ENCODE data around the gene RAB27B. TPM values are rescaled to one million over a fixed set of nuclear protein-coding genes. Genes with fewer than 3 reads are reported as not detected.

RAB27B gene
- total and polyA plus RNA-seq, 10 of the 15 experiments (the other 5 are each of a cell fraction or from before 2014, with no cell fraction given): under 0.01 to 0.03 TPM; not detected in 8

DNA sequence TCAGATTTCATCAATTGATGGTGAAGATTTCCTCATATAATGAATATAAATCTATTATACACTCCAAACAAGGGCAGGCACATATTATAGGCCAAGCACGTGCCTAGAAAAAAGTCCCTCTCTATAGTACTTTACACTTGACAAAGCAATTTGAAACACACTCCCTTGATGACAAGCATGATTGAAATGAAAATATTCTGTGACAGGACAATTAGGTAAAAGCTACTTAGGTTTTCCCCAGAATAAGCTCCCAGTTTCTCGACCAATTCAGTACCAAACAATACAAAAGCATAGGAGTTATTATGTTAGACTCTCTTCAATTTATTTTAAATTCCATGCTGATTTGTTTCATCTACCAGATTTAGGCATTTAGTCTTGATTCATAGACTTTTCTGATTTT lies 83.3 kb downstream of the RAB27B start (continued):
- TF ChIP-seq, protein P1, sequence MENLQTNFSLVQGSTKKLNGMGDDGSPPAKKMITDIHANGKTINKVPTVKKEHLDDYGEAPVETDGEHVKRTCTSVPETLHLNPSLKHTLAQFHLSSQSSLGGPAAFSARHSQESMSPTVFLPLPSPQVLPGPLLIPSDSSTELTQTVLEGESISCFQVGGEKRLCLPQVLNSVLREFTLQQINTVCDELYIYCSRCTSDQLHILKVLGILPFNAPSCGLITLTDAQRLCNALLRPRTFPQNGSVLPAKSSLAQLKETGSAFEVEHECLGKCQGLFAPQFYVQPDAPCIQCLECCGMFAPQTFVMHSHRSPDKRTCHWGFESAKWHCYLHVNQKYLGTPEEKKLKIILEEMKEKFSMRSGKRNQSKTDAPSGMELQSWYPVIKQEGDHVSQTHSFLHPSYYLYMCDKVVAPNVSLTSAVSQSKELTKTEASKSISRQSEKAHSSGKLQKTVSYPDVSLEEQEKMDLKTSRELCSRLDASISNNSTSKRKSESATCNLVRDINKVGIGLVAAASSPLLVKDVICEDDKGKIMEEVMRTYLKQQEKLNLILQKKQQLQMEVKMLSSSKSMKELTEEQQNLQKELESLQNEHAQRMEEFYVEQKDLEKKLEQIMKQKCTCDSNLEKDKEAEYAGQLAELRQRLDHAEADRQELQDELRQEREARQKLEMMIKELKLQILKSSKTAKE (IDR thresholded peaks at IDR 0.05; ENCODE audit: low read depth, poor library complexity, severe bottlenecking): no peak
- TF ChIP-seq, protein P2, sequence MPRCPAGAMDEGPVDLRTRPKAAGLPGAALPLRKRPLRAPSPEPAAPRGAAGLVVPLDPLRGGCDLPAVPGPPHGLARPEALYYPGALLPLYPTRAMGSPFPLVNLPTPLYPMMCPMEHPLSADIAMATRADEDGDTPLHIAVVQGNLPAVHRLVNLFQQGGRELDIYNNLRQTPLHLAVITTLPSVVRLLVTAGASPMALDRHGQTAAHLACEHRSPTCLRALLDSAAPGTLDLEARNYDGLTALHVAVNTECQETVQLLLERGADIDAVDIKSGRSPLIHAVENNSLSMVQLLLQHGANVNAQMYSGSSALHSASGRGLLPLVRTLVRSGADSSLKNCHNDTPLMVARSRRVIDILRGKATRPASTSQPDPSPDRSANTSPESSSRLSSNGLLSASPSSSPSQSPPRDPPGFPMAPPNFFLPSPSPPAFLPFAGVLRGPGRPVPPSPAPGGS (IDR thresholded peaks at IDR 0.05; ENCODE audit: borderline replicate concordance, insufficient read depth, low read depth, low read length, poor library complexity, severe bottlenecking): no peak
- no peak for TF ChIP-seq BCL11A (IDR thresholded peaks at IDR 0.05; ENCODE audit: low read depth, low read length)
- TF ChIP-seq CHD1 (IDR thresholded peaks at IDR 0.05; ENCODE audit: low read depth, low read length): no peak
- no peak for TF ChIP-seq SMAD1 (IDR thresholded peaks at IDR 0.05; ENCODE audit: low read depth, partially characterized antibody)

DNA sequence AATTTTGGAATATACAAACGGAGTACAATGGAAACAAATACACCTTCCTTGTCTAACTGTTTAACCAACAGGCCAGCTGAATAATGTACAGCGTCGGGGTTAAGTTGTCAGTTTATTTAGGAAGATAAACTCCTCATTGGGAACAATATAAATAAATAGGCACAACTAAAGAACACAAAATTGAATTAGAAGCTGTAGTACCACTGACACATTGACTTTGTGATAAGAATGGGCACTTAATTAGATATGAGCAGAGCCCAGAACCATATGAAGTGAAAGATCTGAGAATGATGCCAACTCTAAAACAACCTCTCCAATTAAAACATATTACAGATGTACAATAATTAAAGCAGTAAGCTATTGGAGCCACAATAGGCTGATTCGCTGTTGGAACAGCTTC lies 86.5 kb downstream of the RAB27B start:
- H3K27ac ChIP-seq (ENCODE audit: control insufficient read depth, insufficient read depth): no peak overlapping the region
- 31% methylated on average over 4 of the region's 4 CpGs for WGBS (ENCODE audit: insufficient coverage, insufficient replicate concordance, low lambda C conversion rate, missing lambda C conversion rate)
- no peaks in the 10 kb centered on the region for H3K36me3 ChIP-seq (ENCODE audit: control insufficient read depth in 2 of 2, insufficient read depth in 2 of 2, low read length in 1 of 2)
- no peaks in the 10 kb centered on the region for H3K79me2 ChIP-seq (ENCODE audit: control insufficient read depth, insufficient read depth, low read length)
- intact Hi-C loops (cut with micrococcal nuclease; ENCODE audit: unreplicated experiment): no loop called here
- H3K4me3 ChIP-seq: no peak overlapping the region
- no peak overlapping the region for H3K4me2 ChIP-seq (ENCODE audit: control insufficient read depth, insufficient read depth)
- H4K20me1 ChIP-seq (ENCODE audit: control insufficient read depth, insufficient read depth): no peaks in the 10 kb centered on the region
- BruUV-seq (replicated peaks): no TSS peak
- no peaks in the 10 kb centered on the region for H3K4me1 ChIP-seq (ENCODE audit: control insufficient read depth, insufficient read depth, low read length)
- no peak overlapping the region for H2AFZ ChIP-seq (ENCODE audit: control insufficient read depth, low read depth, low read length)
- SMC1A ChIA-PET (ENCODE audit: uncharacterized antibody, unreplicated experiment): no interaction called here
- ATAC-seq: no peak
- POLR2A ChIA-PET: no interaction called here
- no peaks in the 10 kb centered on the region; the same call in 2 of the 3 replicates for H3K9me3 ChIP-seq (replicated peaks; ENCODE audit: control insufficient read depth, insufficient read depth, low read length)
- no peak for FAIRE-seq
- DNase-seq (ENCODE audit: low read depth, low spot score): no peak
- CTCF ChIA-PET: interaction anchor here (1.3 kb wide), 1 partner anchor 14 kb away, joined by 3 read pairs; no protein-coding TSS in a partner anchor
- in situ Hi-C loops (cut with MboI): no loop called here
- H3K27me3 ChIP-seq (replicated peaks in 1 of 2; ENCODE audit: control insufficient read depth in 2 of 2, insufficient read depth in 2 of 2, low read length in 1 of 2): no peaks in the 10 kb centered on the region
- no peak overlapping the region for H3K9ac ChIP-seq (ENCODE audit: control insufficient read depth, insufficient read depth, low read length)
- RAD21 ChIA-PET (ENCODE audit: unreplicated experiment): no interaction called here
- TF ChIP-seq MTA3 (IDR thresholded peaks at IDR 0.05; ENCODE audit: borderline replicate concordance, low read length) (no peak), IKZF1 (conservative IDR thresholded peaks at IDR 0.05) (no peak), TCF12 (IDR thresholded peaks at IDR 0.05; ENCODE audit: low read depth, low read length) (no peak), BMI1 (IDR thresholded peaks at IDR 0.05; ENCODE audit: borderline replicate concordance) (no peak), YBX1 (IDR thresholded peaks at IDR 0.05) (no peak), SUZ12 (IDR thresholded peaks at IDR 0.05; ENCODE audit: unreplicated experiment) (no peak), GABPA (IDR thresholded peaks at IDR 0.05; ENCODE audit: low read depth) (no peak)
- TF ChIP-seq, protein P3, sequence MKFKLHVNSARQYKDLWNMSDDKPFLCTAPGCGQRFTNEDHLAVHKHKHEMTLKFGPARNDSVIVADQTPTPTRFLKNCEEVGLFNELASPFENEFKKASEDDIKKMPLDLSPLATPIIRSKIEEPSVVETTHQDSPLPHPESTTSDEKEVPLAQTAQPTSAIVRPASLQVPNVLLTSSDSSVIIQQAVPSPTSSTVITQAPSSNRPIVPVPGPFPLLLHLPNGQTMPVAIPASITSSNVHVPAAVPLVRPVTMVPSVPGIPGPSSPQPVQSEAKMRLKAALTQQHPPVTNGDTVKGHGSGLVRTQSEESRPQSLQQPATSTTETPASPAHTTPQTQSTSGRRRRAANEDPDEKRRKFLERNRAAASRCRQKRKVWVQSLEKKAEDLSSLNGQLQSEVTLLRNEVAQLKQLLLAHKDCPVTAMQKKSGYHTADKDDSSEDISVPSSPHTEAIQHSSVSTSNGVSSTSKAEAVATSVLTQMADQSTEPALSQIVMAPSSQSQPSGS (IDR thresholded peaks at IDR 0.05; ENCODE audit: low read length): no peak
- TF ChIP-seq, protein P4, sequence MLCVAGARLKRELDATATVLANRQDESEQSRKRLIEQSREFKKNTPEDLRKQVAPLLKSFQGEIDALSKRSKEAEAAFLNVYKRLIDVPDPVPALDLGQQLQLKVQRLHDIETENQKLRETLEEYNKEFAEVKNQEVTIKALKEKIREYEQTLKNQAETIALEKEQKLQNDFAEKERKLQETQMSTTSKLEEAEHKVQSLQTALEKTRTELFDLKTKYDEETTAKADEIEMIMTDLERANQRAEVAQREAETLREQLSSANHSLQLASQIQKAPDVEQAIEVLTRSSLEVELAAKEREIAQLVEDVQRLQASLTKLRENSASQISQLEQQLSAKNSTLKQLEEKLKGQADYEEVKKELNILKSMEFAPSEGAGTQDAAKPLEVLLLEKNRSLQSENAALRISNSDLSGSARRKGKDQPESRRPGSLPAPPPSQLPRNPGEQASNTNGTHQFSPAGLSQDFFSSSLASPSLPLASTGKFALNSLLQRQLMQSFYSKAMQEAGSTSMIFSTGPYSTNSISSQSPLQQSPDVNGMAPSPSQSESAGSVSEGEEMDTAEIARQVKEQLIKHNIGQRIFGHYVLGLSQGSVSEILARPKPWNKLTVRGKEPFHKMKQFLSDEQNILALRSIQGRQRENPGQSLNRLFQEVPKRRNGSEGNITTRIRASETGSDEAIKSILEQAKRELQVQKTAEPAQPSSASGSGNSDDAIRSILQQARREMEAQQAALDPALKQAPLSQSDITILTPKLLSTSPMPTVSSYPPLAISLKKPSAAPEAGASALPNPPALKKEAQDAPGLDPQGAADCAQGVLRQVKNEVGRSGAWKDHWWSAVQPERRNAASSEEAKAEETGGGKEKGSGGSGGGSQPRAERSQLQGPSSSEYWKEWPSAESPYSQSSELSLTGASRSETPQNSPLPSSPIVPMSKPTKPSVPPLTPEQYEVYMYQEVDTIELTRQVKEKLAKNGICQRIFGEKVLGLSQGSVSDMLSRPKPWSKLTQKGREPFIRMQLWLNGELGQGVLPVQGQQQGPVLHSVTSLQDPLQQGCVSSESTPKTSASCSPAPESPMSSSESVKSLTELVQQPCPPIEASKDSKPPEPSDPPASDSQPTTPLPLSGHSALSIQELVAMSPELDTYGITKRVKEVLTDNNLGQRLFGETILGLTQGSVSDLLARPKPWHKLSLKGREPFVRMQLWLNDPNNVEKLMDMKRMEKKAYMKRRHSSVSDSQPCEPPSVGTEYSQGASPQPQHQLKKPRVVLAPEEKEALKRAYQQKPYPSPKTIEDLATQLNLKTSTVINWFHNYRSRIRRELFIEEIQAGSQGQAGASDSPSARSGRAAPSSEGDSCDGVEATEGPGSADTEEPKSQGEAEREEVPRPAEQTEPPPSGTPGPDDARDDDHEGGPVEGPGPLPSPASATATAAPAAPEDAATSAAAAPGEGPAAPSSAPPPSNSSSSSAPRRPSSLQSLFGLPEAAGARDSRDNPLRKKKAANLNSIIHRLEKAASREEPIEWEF (IDR thresholded peaks at IDR 0.05; ENCODE audit: insufficient replicate concordance, low read depth, low read length): no peak
